Endothelial cell (in vitro differentiated cells): ENCODE measurements around the gene GPD1L. TPM values are rescaled to one million over a fixed set of nuclear protein-coding genes. Genes with fewer than 3 reads are reported as not detected.

Source experiments
- DNase-seq: peaks from one replicate; pipeline ENCODE4 v3.0.0; 2021; ENCODE audit warnings: low spot score
- H3K27ac Mint-ChIP-seq: one replicate; pipeline ENCODE4 v1.8.0; 2021; ENCODE audit warnings: mixed read lengths, inconsistent platforms; ENCODE audit not compliant: unreplicated experiment
- H3K27me3 Mint-ChIP-seq: one replicate; pipeline ENCODE4 v1.8.0; 2021; ENCODE audit warnings: mild to moderate bottlenecking, moderate library complexity, mixed read lengths, inconsistent platforms; ENCODE audit not compliant: unreplicated experiment
- H3K36me3 Mint-ChIP-seq: one replicate; pipeline ENCODE4 v1.8.0; 2021; ENCODE audit warnings: mild to moderate bottlenecking, low read depth, mixed read lengths, inconsistent platforms; ENCODE audit not compliant: unreplicated experiment
- H3K4me1 Mint-ChIP-seq: one replicate; pipeline ENCODE4 v1.8.0; 2021; ENCODE audit warnings: mild to moderate bottlenecking, mixed read lengths, inconsistent platforms; ENCODE audit not compliant: unreplicated experiment
- H3K4me3 Mint-ChIP-seq: one replicate; pipeline ENCODE4 v1.8.0; 2021; ENCODE audit warnings: mild to moderate bottlenecking, mixed read lengths, inconsistent platforms; ENCODE audit not compliant: unreplicated experiment
- H3K9me3 Mint-ChIP-seq: one replicate; pipeline ENCODE4 v1.8.0; 2021; ENCODE audit warnings: mixed read lengths, inconsistent platforms; ENCODE audit not compliant: unreplicated experiment
- CTCF ChIP-seq: fragments of 200-600 bp; sonication (generic); IDR thresholded peaks from one replicate; pipeline ENCODE4 v1.5.0; 2021; ENCODE audit warnings: antibody characterized with exemption; ENCODE audit not compliant: unreplicated experiment
- total RNA-seq: library from RNA; stranded (reverse); fragmentation: NEBNext Ultra II Directional; extraction: Animal tissue kit (Norgen Biotek cat#: 25700); gene quantifications from one replicate; pipeline ENCODE4 v1.2.1, GENCODE V29; 2021; ENCODE audit not compliant: unreplicated experiment

Gene GPD1L
- total RNA-seq, 1 donor from 2014 or later: 2.5 TPM

GRCh38 chr3:32153414-32154204 lies 47.2 kb downstream of the GPD1L start:
- H3K27ac Mint-ChIP-seq: no peak overlapping the region
- peaks cover 5% of the 10 kb centered on the region for H3K4me1 Mint-ChIP-seq
- H3K36me3 Mint-ChIP-seq: no peaks in the 10 kb centered on the region
- no peak for TF ChIP-seq CTCF
- DNase-seq: no peak
- H3K9me3 Mint-ChIP-seq: no peaks in the 10 kb centered on the region
- H3K27me3 Mint-ChIP-seq: peaks cover 4% of the 10 kb centered on the region
- H3K4me3 Mint-ChIP-seq: no peak overlapping the region

DNA sequence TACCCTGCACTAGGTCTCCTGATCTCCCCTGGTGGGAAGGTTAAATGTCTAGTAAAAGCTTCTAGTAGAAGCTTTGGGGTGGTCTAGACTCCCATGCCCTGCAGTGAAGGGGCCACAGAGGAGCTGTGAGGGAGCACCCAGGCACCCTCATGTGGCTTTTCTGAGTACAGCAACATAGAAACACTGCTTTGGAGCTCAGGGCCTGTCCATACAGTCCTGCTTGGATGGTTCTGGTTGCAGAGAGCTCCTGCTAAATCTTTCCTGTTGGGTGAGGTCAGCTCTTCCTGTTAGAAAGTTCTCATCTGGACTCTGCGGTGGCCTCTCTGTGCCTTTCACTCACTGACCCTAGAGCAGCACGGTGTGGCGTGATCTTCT lies 47.8 kb downstream of the GPD1L start:
- Mint-ChIP-seq H3K27ac (no peak overlapping the region), H3K4me1 (peaks cover 5% of the 10 kb centered on the region)

GRCh38 chr3:32155117-32155516 lies 48.7 kb downstream of the GPD1L start:
- no peak overlapping the region for H3K27ac Mint-ChIP-seq
- H3K4me3 Mint-ChIP-seq: no peak overlapping the region
- H3K36me3 Mint-ChIP-seq: no peaks in the 10 kb centered on the region
- DNase-seq: no peak
- no peaks in the 10 kb centered on the region for H3K9me3 Mint-ChIP-seq
- peaks cover 4% of the 10 kb centered on the region for H3K27me3 Mint-ChIP-seq
- H3K4me1 Mint-ChIP-seq: peaks cover 5% of the 10 kb centered on the region
- TF ChIP-seq CTCF: no peak

More for the DNA sequence above, 47.8 kb downstream of the GPD1L start:
- Mint-ChIP-seq H3K4me3 (no peak overlapping the region), H3K27me3 (peaks cover 4% of the 10 kb centered on the region), H3K9me3 (no peaks in the 10 kb centered on the region), H3K36me3 (no peaks in the 10 kb centered on the region)
- DNase-seq: peak; percentile 28
- TF ChIP-seq CTCF: no peak

DNA sequence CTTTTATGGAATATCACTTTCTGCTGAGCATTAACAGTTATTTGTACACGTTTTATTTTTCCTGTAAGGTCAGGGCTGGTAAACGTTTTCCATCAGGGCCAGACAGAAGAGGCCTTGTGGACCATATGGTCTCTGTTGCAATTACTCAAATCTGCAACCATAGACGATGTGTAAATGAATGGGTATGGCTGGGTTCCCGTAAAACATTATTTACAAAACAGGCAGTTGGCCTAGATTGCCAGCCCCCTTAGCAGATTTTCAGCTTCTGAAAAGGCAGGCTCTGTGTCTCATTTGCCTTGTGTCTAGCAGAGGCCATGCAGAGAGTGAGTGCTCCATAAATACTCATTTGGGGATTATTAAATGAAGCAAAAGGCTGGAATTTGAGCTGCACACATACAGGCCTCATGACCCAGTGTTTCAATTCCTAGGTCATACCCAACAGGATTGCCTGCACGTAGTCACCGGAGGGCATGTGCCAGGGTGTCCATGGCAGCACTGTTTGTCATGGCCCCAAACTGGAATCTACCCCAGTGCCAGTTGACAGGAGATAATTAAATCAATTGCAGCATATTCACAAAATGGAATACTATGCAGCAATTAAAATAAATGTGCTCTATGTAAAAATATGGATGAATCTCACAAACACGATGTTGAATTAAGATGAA lies 51.3 kb downstream of the GPD1L start:
- DNase-seq: no peak
- H3K36me3 Mint-ChIP-seq: peaks cover 5% of the 10 kb centered on the region
- peaks cover 7% of the 10 kb centered on the region for H3K27me3 Mint-ChIP-seq
- peaks cover 5% of the 10 kb centered on the region for H3K4me1 Mint-ChIP-seq
- H3K27ac Mint-ChIP-seq: no peak overlapping the region
- no peaks in the 10 kb centered on the region for H3K9me3 Mint-ChIP-seq
- no peak overlapping the region for H3K4me3 Mint-ChIP-seq
- TF ChIP-seq CTCF: no peak

- H3K27me3 Mint-ChIP-seq: peaks cover 7% of the 10 kb centered on the region
- H3K36me3 Mint-ChIP-seq: peaks cover 6% of the 10 kb centered on the region
- H3K9me3 Mint-ChIP-seq: no peaks in the 10 kb centered on the region
- TF ChIP-seq CTCF: no peak
- DNase-seq: no peak
- H3K27ac Mint-ChIP-seq: no peak overlapping the region
- H3K4me3 Mint-ChIP-seq: no peak overlapping the region
- no peaks in the 10 kb centered on the region for H3K4me1 Mint-ChIP-seq
These were observed 54.3 kb downstream of the GPD1L start for GRCh38 chr3:32160706-32161214.
